Globus pallidus (tissue), 1 donor: ENCODE data around the gene FAM229A.
"Not testable (repeated sequence)": the region's sequence is repeated elsewhere in the genome, so short reads cannot be mapped to it uniquely, and the experiment has no call there.

Experiments
- DNase-seq: peaks from one replicate; pipeline ENCODE4 v3.0.0-alpha.2; 2015; ENCODE audit warnings: low spot score

The FAM229A gene

GRCh38 chr1:32377541-32378220, 15.4 kb upstream of the FAM229A start:
- DNase-seq: no peak

- no peak for DNase-seq
These were observed 13.9 kb upstream of the FAM229A start for GRCh38 chr1:32376199-32376598.

GRCh38 chr1:32373996-32374592, 11.8 kb upstream of the FAM229A start:
- no peak for DNase-seq

GRCh38 chr1:32372149-32372756, 10.0 kb upstream of the FAM229A start:
- no peak for DNase-seq

- no peak for DNase-seq
These were observed 5.8 kb upstream of the FAM229A start for GRCh38 chr1:32367912-32368635.

GRCh38 chr1:32365445-32365844, 3.2 kb upstream of the FAM229A start:
- no peak for DNase-seq

- DNase-seq: no peak
These were observed 2.6 kb upstream of the FAM229A start for GRCh38 chr1:32364836-32365235.

GRCh38 chr1:32363713-32364112, 1.4 kb upstream of the FAM229A start:
- no peak for DNase-seq

- DNase-seq: peak; percentile 74
These were observed 411 bp downstream of the FAM229A start for GRCh38 chr1:32361674-32362473.

- DNase-seq: no peak
These were observed 994 bp downstream of the FAM229A start for GRCh38 chr1:32361308-32361673.

- DNase-seq: no peak
These were observed 3.9 kb downstream of the FAM229A start for GRCh38 chr1:32358435-32358834.

- no peak for DNase-seq
These were observed 4.7 kb downstream of the FAM229A start for GRCh38 chr1:32357614-32358013.

GRCh38 chr1:32356478-32356877, 5.8 kb downstream of the FAM229A start:
- DNase-seq: no peak

- DNase-seq: not testable (repeated sequence)
These were observed 6.5 kb downstream of the FAM229A start for GRCh38 chr1:32355778-32356177.

- no peak for DNase-seq
These were observed 8.3 kb downstream of the FAM229A start for GRCh38 chr1:32353886-32354570.

- no peak for DNase-seq
These were observed 8.9 kb downstream of the FAM229A start for GRCh38 chr1:32353431-32353830.

- no peak for DNase-seq
These were observed 9.4 kb downstream of the FAM229A start for GRCh38 chr1:32352831-32353383.

- DNase-seq: no peak
These were observed 10.0 kb downstream of the FAM229A start for GRCh38 chr1:32352239-32352745.

- peak; percentile 94 for DNase-seq
These were observed 10.7 kb downstream of the FAM229A start for GRCh38 chr1:32351399-32352238.
